SIG-M5 treated with dmso at 0.1 percent for 504 hours (cell line): ENCODE data around the gene PLD5.
A peak's percentile ranks its signal among the peaks of the same experiment; 100 is the strongest.
"Not testable (repeated sequence)": the region's sequence is repeated elsewhere in the genome, so short reads cannot be mapped to it uniquely, and the experiment has no call there.

Experiments used
- DNase-seq: peaks from one replicate; lab custom pipeline; 2025; ENCODE audit not compliant: unreplicated experiment; lab: John Stamatoyannopoulos, UW

The PLD5 gene

DNA sequence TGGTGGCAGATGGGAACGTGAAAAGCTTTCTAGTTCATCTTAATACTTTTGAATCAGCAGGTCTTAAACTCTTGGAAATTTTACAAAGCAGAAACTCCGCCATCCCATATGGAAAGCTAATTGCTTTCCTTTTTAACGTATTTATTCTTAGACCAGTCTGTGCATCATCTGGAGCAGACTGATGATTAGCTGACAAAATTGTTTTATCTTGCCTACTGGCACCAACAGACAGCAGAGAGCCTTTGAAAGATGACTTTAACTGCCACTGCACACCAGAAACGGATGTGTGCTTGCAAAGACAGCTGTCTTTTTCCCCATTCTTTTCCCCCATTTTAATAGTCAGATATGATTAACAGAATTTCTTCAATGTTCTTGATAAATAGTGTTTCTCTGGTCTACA, 97.0 kb downstream of the PLD5 start:
- no peak for DNase-seq

GRCh38 chr1:242426271-242426905, 98.1 kb downstream of the PLD5 start:
- DNase-seq, result no peak

DNA sequence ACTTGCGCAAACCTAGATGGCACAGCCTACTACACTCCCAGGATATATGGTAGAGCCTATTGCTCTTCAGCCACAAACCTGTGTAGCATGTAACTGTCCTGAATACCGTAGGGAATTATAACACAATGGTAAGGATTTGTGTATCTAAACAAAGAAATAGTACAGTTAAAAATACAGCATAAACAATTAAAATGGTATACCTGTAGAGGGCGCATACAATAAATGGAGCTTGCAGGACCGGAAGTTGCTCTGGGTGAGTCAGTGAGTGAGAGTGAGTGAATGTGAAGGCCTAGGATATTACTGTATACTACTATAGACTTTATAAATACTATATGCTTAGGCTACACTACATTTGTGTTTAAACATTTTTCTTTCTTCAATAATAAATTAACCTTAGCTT, 99.3 kb downstream of the PLD5 start:
- peak; percentile 3 for DNase-seq

DNA sequence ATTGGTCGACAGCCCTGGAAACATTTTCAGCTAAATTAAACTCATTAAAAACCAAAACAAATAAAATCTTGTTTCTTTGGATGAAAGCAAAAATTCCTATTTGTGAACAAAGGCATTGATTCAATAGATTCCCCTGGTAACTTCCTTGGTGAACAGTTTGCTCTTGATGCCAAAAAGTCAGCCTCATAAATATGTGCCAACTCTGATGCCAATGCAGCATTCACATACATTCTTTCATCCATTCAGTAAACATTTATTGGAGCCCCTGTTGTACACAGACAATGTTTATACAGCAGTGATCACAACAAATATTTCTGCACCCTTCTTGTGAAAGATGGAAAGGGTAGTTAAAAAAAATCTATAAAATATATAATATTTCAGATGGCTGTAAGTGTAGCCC, 107.8 kb downstream of the PLD5 start:
- no peak for DNase-seq

- DNase-seq, result peak; percentile 47
Observed at GRCh38 chr1:242412921-242413320, 111.6 kb downstream of the PLD5 start.

- no peak for DNase-seq
Observed at GRCh38 chr1:242411901-242412300, 112.6 kb downstream of the PLD5 start.

- no peak for DNase-seq
Observed at GRCh38 chr1:242405947-242406346, 118.5 kb downstream of the PLD5 start.

GRCh38 chr1:242404296-242404695, 120.2 kb downstream of the PLD5 start:
- DNase-seq, result no peak

- DNase-seq, result no peak
Observed at GRCh38 chr1:242402956-242403355, 121.5 kb downstream of the PLD5 start.

DNA sequence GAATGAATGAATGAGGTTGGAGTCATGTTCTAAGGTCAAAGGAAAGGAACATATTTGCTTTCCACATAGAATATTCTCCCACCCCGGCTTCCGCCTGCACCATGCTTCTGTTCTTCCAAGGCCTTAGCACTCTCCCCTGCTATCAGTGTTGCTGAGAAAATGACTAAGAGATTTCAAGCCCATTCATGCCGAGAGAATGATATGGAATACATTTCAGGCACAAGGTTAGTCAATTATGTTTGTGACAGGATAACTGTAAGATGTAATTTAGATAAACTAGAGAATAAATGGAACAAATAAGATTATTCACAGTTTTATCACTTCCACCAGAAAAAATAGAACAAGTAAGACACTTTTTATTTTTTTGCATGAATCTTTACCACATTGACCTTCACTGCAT, 122.6 kb downstream of the PLD5 start:
- no peak for DNase-seq

DNA sequence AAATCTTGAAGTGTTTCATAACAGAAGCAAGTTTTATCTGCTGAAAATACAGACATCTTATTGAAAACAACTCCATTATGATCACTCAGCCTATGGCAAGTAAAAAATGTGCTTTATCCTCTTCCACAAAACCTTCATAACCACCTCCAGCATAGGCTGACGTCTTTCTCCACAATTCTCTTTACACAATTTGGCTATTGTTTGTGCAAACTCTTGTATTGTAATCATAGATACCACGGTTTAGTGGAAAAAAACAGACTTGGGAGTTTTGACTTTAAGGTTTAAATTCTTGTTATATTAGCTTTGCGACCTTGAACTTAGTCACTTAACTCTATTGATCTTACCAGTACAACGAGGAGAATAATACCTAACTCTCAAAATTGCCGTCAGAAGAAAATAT, 126.1 kb downstream of the PLD5 start:
- no peak for DNase-seq

- no peak for DNase-seq
Observed at GRCh38 chr1:242391896-242392295, 132.6 kb downstream of the PLD5 start.

DNA sequence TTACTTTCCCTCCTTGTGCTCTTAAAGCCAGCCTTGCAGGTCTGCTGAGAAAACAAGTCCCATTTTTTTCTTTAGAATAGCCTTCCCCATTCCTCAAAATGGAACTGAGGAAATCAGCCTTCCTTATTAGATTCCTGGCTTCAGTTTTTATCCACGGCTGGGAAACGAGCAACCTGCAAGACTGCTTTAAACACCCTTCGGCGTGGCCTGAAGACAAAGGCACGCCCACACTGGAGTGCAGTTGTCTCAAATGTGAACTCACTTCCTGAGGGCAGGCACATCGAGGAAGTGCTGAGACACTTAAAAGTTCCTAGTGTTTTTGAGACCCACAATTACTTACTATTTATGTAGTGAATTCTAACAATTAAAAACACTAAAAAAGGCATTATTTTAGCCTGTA, 148.4 kb downstream of the PLD5 start:
- not testable (repeated sequence) for DNase-seq

- not testable (repeated sequence) for DNase-seq
Observed at GRCh38 chr1:242350446-242350845, 174.1 kb downstream of the PLD5 start.

GRCh38 chr1:242349636-242350035, 174.9 kb downstream of the PLD5 start:
- no peak for DNase-seq

GRCh38 chr1:242330865-242331264, 193.6 kb downstream of the PLD5 start:
- not testable (repeated sequence) for DNase-seq

- not testable (repeated sequence) for DNase-seq
Observed at GRCh38 chr1:242327381-242327780, 197.1 kb downstream of the PLD5 start.

DNA sequence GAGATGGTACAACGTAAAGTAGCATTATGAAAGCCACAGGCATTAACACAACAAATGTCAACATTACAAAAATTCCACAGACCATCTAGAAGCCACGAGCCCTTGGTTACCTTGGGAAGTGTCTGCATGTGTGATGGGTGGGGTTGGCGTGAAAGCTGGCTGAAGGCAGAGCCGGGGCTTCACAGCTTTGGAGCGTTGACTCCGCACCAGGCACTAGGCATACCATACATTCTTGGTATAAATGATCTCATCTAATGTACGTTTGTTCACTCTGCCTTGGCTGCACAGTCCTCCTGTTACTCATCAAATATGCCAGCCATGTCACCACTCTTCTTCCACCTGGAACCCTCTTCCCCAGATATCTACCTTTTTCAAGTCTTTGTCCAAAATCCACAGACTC, 202.5 kb downstream of the PLD5 start:
- not testable (repeated sequence) for DNase-seq

- no peak for DNase-seq
Observed at GRCh38 chr1:242318140-242318539, 206.4 kb downstream of the PLD5 start.

GRCh38 chr1:242314865-242315264, 209.6 kb downstream of the PLD5 start:
- DNase-seq, result not testable (repeated sequence)

GRCh38 chr1:242314085-242314649, 210.3 kb downstream of the PLD5 start:
- DNase-seq, result not testable (repeated sequence)

DNA sequence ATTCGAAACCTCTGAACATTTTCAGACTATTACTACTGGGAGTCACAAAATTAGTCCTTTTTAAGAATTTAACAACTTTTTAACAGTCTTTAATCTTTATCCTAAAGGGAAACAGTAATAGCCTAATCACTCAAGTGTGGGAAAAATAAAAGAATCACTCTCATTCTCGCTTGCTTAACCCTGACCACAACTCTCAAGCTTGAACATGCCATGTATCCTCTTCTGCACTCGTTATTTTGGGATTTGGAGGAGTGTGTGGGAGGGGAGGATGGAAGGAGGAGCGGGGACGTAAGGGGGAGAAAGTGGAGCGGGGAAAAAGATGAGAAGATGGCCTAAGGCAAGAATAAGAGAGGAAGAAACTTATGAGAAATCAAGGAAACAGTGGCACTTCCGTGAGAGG, 215.8 kb downstream of the PLD5 start:
- DNase-seq, result not testable (repeated sequence)

DNA sequence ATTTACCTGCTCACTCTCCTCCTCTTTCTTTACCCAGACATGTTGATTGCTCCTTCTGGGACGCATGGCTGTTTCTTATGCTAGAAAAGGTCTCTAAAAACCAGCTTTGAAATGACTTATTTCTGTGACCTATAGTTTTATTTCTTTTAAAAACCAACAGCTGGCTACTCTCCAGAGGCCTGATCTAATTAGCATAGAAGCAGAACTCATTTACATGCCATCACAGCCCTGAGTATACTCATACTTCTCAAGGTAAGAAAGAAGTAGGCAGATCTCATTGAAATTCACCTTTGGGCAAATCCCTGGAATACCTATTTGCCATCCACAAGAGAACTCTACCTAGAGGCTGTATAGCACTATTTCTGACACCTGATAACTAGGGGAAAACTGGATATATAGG, 230.7 kb downstream of the PLD5 start:
- not testable (repeated sequence) for DNase-seq
